Tibial artery (tissue), 4 donors: ENCODE data around the gene RNF39.

Source experiments
- DNase-seq, 2 donors: peaks; one replicate each; pipeline ENCODE4 v3.0.0-alpha.2; 2019
- H3K27ac ChIP-seq, 2 donors: fragments of 200-600 bp; sonication (generic) in 1 of 2; 1 replicate in 1 of 2; 2 replicates in 1 of 2; pipeline ENCODE4 v1.5.1; 2018 to 2019; ENCODE audit warnings: mild to moderate bottlenecking in 1 of 2
- H3K27me3 ChIP-seq, 2 donors: fragments of 200-600 bp; sonication (generic) in 1 of 2; one replicate each; pipeline versions ENCODE4 v1.5.1 to v1.6.0; 2016 to 2019
- H3K36me3 ChIP-seq, 3 donors: fragments of 200-600 bp; sonication (generic) in 2 of 3; one replicate each; pipeline ENCODE4 v1.5.1; 2016 to 2019; ENCODE audit warnings: mild to moderate bottlenecking in 2 of 3
- H3K4me1 ChIP-seq, 4 donors: fragments of 200-600 bp; sonication (generic) in 2 of 4; 1 replicate in 3 of 4; 2 replicates in 1 of 4; pipeline ENCODE4 v1.5.1; 2016 to 2019
- H3K4me3 ChIP-seq, 2 donors: fragments of 200-600 bp; sonication (generic) in 1 of 2; 1 replicate in 1 of 2; 2 replicates in 1 of 2; pipeline ENCODE4 v1.5.1; 2018 to 2019; ENCODE audit warnings: mild to moderate bottlenecking in 2 of 2
- H3K9me3 ChIP-seq, 3 donors: fragments of 200-600 bp; sonication (generic) in 1 of 3; one replicate each; pipeline ENCODE4 v1.5.1; 2016 to 2019
- CTCF ChIP-seq, 2 experiments: fragments of 200-600 bp in 1 of 2; fragments of 450-650 bp in 1 of 2; IDR thresholded peaks; one replicate each; pipeline ENCODE4 v1.5.1; 2017 to 2019; ENCODE audit warnings: antibody characterized with exemption in 2 of 2, mild to moderate bottlenecking in 1 of 2, moderate library complexity in 1 of 2
- intact Hi-C: fragments of 100-400 bp; cut with DNase I; formaldehyde crosslinking; loops from one replicate; pipeline ENCODE4 v1.15.0; 2023; ENCODE audit warnings: low total_unique reads

The RNF39 gene

GRCh38 chr6:30074331-30075093 is 1.1 kb downstream of the RNF39 start:
- Histone ChIP-seq H3K27ac (no peak overlapping the region), H3K27me3 (peaks cover 0 to 70% of the 10 kb centered on the region in 2 donors), H3K4me3 (peak overlapping the region in 1 of 2 donors; percentile 15), H3K4me1 (peaks cover 4 to 29% (median 23%) of the 10 kb centered on the region in 4 donors), H3K36me3 (peaks cover 0 to 20% (median 6%) of the 10 kb centered on the region in 3 donors), H3K9me3 (no peaks in the 10 kb centered on the region)
- DNase-seq: no peak
- intact Hi-C loops: no loop called here
- no peak for TF ChIP-seq CTCF (IDR thresholded peaks at IDR 0.05)

- peaks cover 0 to 66% of the 10 kb centered on the region in 2 donors for H3K27me3 ChIP-seq
- intact Hi-C loops: no loop called here
- no peak overlapping the region for H3K4me3 ChIP-seq
These were observed 1.9 kb downstream of the RNF39 start for GRCh38 chr6:30073489-30074235.

GRCh38 chr6:30071858-30072257 is 3.7 kb downstream of the RNF39 start:
- TF ChIP-seq CTCF (IDR thresholded peaks at IDR 0.05): no peak
- intact Hi-C loops: no loop called here
- H3K4me1 ChIP-seq: peaks cover 4 to 45% (median 32%) of the 10 kb centered on the region in 4 donors
- no peak overlapping the region for H3K27ac ChIP-seq
- no peak overlapping the region for H3K4me3 ChIP-seq
- peaks cover 0 to 61% of the 10 kb centered on the region in 2 donors for H3K27me3 ChIP-seq
- peaks cover 0 to 33% (median 17%) of the 10 kb centered on the region in 3 donors for H3K36me3 ChIP-seq
- no peaks in the 10 kb centered on the region for H3K9me3 ChIP-seq
- no peak for DNase-seq

More at GRCh38 chr6:30073489-30074235, 1.9 kb downstream of the RNF39 start:
- Histone ChIP-seq H3K36me3 (peaks cover 0 to 29% (median 14%) of the 10 kb centered on the region in 3 donors), H3K9me3 (no peaks in the 10 kb centered on the region), H3K4me1 (peaks cover 4 to 31% (median 23%) of the 10 kb centered on the region in 4 donors), H3K27ac (no peak overlapping the region)
- DNase-seq: no peak
- no peak for TF ChIP-seq CTCF (IDR thresholded peaks at IDR 0.05)

GRCh38 chr6:30071081-30071818 is 4.3 kb downstream of the RNF39 start:
- Histone ChIP-seq H3K27ac (no peak overlapping the region), H3K27me3 (peaks cover 0 to 61% of the 10 kb centered on the region in 2 donors), H3K4me1 (peaks cover 4 to 45% (median 33%) of the 10 kb centered on the region in 4 donors), H3K9me3 (no peaks in the 10 kb centered on the region), H3K4me3 (no peak overlapping the region), H3K36me3 (peaks cover 0 to 33% (median 17%) of the 10 kb centered on the region in 3 donors)
- no peak for DNase-seq
- TF ChIP-seq CTCF (IDR thresholded peaks at IDR 0.05): no peak
- intact Hi-C loops: no loop called here

- H3K27me3 ChIP-seq: peaks cover 0 to 27% of the 10 kb centered on the region in 2 donors
- H3K4me1 ChIP-seq: peaks cover 0 to 33% (median 22%) of the 10 kb centered on the region in 4 donors
- peak overlapping the region; percentile 62 to 79 for H3K4me3 ChIP-seq
- TF ChIP-seq CTCF (IDR thresholded peaks at IDR 0.05): no peak
- no peaks in the 10 kb centered on the region for H3K9me3 ChIP-seq
- DNase-seq: no peak
- H3K36me3 ChIP-seq: peaks cover 0 to 33% (median 17%) of the 10 kb centered on the region in 3 donors
- intact Hi-C loops: loop anchor here (5.0 kb wide), 1 partner anchor 35 kb away; no protein-coding TSS in a partner anchor
- peak overlapping the region; percentile 83 to 84 for H3K27ac ChIP-seq
These were observed 8.0 kb downstream of the RNF39 start for GRCh38 chr6:30067460-30068139.
